GM21825 (cell line): Measurements from ENCODE around the gene ARL3.
"Not testable (repeated sequence)": the region's sequence is repeated elsewhere in the genome, so short reads cannot be mapped to it uniquely, and the experiment has no call there.

Source experiments
- ATAC-seq: cut with Tn5 transposase; IDR thresholded peaks from one replicate; pipeline ENCODE4 v1.9.1; 2021; ENCODE audit warnings: mild to moderate bottlenecking, moderate library complexity; ENCODE audit not compliant: unreplicated experiment

Gene ARL3, protein sequence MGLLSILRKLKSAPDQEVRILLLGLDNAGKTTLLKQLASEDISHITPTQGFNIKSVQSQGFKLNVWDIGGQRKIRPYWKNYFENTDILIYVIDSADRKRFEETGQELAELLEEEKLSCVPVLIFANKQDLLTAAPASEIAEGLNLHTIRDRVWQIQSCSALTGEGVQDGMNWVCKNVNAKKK

DNA sequence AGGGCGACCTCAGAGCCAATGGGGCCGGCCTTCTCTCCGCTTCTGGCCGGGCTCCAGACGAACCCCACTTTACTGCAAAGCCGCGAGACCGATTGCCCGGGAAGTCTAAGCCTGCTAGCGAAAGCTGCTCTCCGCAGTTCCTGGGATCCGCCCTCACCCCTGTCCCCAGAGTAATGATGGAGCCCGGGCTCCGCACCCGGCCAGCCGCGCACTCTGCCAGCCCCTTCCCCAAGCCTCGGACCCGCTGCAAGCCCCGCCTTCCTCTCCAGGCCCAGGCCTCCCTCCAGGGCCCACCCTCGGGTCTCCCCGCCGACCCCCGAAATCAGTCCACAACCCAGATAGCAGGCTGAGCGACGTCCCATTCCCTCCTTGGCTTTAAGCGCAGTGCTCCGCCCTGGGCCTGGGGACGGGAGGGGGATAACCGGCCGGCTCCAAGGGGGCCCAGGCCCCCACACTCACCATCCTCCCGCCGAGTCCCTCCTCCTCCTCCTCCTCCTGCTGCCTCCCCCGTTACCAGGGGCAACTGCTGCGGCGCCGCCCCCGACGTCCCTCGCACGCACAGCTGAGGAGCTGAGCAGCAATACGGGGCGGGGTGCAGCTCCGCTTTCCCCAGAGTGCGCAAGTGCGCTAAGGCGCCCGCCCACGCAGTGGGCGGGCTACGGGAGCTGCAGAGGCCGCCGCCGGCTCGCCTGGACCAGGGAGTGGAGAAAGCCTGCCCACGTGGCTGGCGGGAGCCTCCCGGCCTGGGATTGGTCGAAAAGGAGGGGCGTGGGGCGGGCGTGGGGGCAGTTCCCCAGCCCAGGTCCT lies at the start of gene ARL3:
Gene ARL3, minus strand, starts transcription at position 584 of the 807 bp plus-strand sequence. Its CDS starts 122 bp downstream, at position 462.
- peak; percentile 73 for ATAC-seq

DNA sequence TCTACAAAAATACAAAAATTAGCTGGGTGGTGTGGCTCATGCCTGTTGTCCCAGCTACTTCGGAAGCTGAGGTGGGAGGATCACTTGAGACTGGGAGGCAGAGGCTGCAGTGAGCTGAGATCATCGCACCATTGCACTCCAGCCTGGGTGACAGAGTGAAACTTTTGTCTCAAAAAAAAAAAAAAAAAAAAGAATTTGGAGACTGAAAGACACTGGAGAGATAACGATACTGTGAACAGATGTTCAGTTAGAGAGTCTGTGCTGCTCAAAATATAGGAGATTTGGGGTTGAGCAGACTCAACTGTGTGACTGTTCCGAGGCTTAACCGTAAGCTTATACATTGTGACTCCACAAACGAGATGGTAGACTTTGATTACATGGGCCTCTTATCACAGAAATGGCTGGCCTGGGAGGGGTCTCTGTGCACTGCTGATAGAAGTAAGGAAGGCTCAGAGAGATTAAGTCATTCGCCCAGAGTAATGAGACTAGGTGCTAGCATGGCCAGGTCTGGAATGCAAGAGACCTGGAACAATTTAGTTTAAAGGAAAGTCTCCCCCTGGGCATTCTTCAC lies 48.9 kb upstream of the ARL3 start:
- no peak for ATAC-seq

DNA sequence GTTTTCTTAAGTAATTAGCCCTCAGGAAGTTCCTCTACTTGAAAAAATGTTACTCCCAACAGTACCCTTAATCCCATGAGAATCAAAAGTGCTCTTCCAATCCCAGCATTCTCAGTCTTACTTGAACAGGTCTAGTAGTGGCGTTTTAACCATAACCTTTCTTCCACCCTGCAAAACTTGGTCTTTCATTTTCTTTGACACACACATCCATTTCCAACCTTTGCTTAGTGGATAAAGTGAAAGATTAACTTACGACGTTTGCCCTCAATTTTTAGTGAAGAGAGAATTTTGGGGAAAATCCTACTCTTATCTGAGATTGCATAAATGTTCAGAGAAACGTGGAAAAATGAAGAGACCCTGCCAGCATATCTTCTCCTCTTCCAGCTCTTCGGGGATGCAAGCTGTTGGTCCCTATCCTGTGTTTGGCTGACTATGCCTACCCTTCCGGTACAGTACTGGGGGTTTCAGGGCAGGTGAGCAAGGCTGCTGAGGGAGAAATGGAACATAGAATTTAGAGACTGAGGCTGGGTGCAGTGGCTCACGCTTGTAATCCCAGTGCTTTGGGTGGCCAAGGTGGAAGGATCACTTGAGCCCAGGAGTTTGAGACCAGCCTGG lies 48.3 kb upstream of the ARL3 start:
- ATAC-seq = no peak

DNA sequence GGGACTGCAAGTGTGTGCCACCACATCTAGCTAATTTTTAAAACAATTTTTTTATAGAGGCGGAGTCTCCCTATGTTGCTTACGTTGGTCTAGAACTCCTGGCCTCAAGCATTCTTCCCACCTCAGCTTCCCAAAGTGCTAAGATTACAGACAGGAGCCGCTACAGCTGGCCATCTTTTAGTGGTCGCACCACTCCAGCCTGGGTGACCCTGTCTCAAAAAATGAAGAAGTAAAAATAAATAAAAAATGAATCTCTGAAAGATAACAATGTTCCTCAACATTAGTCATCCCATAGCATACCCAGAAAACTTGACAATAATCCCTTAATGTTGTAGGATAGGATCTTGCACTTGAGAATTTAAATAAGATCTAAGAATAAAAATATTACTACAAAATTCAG lies 47.8 kb upstream of the ARL3 start:
- no peak for ATAC-seq

DNA sequence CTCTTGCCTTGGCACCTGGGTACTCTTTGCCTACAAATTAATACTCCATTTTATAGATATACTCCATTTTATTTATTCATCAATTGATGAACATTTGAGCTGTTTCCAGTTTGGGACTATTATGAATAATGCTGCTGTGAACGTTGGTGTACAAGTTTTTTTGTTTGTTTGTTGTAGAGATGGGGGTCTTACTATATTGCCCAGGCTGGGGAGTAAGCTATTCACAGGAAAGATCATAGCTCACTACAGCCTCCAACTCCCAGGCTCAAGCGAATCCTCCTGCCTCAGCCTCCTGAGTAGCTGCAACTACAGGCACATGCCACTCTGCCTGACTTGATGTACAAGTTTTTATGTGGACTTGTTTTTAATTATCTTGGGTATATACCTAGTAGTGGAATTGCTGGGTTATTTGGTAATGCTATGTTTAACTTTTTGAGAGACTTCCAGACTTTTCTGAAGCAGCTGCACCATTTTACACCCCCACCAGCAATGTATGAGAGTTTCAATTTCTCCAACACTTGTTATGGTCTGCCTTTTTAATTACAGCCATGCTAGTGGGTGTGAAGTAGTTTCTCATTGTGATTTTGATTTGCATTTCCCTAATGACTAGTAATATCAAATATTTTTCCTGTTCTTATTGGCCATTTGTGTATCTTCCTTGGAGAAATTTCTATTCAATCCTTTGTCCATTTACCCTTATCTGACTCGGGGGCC lies 45.5 kb upstream of the ARL3 start:
- no peak for ATAC-seq

DNA sequence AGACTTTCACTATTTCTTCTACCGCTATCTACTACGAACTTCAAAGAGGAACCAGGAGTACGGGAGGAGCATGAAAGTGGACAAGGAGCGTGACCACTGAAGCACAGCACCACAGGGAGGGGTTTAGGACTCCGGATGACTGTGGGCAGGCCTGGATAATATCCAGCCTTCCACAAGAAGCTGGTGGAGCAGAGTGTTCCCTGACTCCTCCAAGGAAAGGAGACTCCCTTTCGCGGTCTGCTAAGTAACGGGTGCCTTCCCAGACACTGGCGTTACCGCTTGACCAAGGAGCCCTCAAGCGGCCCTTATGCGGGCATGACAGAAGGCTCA lies 44.7 kb upstream of the ARL3 start:
- ATAC-seq = not testable (repeated sequence)

DNA sequence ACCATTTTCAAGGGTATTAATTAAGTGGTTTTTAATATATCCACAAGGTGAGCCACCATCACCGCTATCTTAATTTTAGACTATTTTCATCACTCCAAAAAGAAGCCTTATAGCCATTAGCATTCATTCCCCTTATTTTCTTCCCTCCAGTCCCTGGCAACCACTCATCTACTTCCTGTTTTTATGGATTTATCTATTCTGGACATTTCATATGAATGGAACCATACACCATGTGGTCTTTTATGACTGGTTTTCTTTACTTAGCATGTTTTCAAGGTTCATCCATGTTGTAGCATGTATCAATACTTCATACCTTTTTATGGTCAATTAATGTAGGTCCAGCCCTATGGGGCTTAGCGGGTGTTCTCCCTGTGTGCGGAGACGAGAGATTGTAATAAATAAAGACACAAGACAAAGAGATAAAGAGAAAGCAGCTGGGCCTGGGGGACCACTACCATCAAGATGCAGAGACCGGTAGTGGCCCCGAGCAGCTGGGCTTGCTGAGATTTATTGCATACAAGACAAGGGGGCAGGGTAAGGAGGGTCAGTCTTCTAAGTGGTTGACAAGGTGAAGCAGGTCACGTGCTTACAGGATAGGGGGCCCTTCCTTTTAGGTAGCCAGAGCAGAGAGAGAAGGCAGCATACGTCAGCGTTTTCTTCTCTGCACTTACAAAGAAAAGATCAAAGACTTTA lies 44.2 kb upstream of the ARL3 start:
- ATAC-seq = no peak

DNA sequence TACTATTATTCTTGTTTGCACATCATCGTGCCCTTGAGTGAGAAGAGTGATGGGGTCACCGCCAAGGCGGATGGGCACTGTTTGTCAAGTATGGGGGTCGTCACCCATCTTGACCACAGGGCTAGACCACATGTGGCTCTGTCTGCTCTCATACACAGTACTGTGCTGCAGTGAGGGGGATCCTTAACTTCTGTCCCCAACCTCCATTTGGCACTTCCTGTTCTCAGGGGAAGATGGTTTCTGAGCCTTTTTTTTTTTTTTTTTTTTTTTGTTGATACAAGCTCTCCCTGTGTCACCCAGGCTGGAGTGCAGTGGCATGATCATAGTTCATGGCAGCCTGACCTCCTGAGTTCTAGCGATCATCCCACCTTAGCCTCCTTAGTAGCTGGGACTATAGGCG lies 43.1 kb upstream of the ARL3 start:
- ATAC-seq = no peak

DNA sequence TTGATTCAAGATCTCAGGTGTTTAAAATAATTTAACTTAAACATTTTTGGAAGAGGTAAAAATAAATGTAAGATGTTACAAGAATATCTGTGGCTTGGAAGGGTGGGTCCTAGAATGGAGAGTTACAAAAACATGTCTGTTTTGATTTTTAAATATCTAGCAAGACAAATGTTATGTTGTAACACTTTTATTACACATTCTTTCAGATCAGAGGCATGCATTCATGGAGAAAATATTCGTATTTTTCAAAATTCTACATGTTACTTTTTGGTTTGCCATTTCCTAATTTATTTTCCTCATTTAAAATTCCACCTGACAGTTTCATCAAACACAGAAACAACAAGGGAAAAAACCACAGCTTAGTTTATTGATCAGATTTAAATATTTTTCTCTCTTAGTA lies 39.5 kb upstream of the ARL3 start:
- ATAC-seq = no peak

DNA sequence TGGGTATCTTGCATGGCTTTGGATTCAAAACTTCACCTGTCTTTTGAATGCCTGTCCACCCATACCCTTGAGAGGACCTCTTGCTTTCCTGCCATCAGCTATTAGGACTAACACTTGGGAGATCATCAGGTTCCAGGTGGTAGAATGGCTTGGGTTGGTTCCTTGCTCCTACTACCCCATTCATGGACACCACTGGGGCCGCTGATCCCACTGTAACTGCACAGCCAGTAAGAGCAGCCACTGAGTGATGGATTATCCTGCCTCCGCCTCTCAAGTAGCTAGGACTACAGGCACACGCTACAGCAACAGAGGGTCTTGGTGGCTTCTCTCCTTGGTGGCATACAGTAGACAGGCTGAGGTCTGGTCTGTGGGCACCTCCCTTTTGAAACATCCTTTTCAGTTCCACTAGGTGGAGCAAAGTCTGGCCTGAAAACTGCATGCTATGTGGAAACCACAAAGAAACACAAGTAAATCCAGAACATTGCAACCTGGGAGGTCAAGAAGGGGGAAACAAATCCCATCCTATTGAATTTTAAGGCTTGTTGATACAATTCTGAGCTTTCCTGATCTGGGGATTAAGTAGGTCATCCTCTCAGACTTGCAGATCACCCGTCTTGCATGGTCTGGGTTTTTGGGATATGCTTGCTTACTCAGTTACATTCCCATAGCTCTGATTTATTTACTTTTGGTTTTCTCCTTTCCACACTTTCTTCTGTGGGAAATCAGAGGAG lies 38.9 kb upstream of the ARL3 start:
- no peak for ATAC-seq

DNA sequence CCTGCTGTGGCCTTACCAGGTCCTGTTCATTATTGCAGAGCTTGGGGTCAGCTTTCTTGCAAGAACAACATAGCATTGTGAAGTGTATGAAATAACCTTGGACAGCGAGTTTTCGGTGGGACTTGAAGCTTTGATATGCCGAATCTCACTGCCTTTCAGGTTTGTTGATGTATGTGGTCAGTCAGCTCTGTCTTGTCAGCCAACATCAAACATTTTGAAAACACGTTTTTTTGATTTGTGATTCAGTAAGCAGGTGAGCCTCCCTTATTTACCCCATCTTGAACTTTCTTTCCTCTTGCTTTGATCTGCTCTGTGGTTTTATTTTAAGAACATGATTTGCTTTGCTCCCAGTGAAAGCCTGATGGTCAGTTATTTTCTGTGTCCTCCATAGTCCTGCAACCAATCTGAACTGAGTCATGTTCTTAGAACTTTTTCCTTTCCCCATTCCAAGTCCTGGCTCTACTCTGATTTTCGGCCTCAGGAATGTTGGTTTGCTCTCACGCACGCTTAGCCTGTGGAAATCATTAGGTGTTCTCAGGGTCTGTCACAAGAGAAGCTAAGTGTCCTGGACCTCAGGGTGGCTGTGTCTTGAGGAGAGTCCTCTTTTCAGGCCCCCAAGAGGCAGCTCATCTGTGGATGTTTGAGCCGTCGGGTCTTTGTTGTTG lies 38.2 kb upstream of the ARL3 start:
- ATAC-seq = no peak

DNA sequence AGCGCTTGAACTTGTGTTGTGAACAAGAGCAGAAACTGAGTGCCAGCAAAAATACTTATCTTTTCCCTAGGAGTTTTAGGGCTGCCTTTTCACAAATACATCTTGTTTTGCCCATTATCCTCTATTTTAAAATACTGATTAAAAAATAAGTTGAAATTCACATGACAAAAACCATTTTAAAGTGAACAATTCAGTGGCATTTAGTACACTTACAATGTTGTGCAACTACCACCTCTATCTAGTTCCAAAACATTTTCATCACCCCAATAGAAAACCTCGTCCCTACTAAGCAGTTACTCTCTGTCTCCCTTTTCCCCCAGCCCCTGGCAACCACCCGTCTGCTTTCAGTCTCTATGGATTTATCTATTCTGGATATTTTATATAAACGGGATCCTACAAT lies 31.0 kb upstream of the ARL3 start:
- ATAC-seq = no peak

DNA sequence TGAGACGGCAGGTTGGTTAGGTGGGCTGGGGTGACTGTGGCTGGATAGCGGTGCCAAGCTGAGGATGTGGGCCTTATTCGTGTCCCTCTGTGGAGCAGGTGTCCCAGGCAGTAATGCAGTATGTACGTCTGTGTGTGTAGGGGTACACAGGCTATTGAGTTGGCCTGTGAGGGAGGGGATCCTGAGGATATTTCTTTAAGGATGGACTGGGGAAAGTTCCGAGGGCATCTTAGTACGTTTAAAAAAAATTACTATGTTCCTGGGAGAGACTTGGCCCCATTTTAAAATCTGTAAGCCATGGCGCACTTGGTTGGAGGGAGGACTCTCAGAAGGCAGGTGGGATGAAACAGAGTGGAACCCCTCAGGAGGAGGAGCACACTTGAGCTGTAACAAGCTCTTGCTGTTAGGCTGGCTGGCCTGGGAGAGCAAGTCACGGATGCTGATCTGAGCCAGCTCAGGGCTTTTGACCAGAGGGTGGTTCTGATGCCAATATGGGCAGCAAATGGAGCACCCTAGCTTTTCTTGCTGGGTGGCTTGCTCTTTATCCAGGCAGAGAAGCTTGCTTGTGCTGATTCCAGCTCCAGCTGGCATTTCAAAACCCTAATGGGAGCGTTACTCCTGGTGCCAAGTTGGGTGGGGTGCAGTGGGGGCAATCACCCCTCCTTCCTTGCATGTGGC lies 30.3 kb upstream of the ARL3 start:
- peak; percentile 7 for ATAC-seq

DNA sequence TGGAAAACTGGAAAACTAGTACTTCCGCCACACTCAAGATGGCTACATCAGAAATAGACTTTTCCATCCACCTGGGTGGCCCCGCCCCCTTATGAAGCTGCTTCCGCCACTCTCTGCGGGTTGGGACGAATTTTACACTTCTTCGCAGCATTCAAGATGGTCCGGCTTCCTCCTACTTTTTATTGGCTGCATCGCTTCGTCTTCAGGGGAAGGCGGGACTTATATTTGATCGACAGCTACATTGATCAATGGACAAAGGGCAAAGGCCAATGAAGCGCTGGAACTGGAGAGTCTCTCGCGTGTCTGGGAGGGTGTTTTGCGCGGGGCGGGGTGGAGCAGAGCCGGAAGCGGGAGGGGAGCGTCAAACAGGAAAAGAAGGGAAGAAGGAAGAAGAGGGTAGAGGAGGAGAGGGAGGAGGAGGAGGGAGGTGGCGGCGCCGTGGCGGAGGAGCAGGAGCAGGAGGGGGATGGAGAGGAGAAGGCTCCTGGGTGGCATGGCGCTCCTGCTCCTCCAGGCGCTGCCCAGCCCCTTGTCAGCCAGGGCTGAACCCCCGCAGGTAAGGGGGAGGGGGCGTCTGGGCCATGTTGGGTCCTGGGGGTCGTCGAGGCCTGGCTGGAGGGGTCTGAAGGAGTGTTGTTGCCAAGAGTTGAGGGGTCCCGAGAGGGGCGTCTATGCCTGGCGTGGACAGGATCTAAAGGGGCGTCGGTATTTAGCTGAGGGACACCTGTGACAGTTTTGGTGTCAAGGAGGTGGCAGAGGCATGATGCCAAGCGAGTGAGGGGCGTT lies 29.6 kb upstream of the ARL3 start, which contains the start of gene WBP1L:
Gene WBP1L, plus strand, starts transcription at position 361 of the 786 bp plus-strand sequence. Its CDS starts 106 bp downstream, at position 467.
- peak; percentile 95 for ATAC-seq

DNA sequence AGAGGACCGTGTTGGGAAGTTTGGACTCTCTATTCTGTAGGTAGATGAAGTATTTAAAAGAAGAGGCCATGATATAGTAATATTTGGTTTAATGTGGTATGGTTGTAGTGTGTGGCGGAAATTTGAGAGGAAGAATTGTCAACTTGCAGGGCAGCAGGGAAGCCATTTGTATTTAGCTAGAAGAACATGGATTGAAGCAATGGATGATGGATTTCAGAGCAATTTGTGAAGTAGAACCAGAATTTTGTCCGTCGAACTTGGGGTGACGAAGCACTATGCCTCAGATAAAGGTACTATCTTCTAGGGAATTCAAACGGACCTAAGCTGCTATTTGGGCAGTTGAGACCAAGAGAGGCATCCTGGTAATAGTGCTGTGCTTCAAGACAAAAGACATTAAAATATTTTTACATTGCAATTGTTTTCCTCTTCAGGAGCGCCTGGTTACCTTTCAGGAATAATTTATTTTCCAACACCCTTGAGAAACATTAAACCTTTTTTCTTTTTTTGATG lies 28.9 kb upstream of the ARL3 start:
- no peak for ATAC-seq

DNA sequence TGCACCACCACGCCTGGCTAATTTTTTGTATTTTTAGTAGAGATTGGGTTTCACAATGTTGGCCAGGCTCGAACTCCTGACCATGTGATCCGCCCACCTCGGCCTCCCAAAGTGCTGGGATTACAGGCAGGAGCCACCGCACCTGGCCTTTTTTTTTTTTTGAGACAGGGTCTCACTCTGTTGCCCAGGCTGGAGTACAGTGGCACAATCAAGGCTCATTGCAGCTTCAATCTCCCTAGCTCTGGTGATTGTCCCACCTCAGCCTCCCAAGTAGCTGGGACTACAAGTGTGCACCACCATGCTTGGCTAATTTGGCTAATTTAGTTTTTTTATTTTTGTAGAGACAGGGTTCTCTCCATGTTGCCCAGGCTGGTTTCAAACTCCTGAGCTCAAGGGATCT lies 28.1 kb upstream of the ARL3 start:
- not testable (repeated sequence) for ATAC-seq

DNA sequence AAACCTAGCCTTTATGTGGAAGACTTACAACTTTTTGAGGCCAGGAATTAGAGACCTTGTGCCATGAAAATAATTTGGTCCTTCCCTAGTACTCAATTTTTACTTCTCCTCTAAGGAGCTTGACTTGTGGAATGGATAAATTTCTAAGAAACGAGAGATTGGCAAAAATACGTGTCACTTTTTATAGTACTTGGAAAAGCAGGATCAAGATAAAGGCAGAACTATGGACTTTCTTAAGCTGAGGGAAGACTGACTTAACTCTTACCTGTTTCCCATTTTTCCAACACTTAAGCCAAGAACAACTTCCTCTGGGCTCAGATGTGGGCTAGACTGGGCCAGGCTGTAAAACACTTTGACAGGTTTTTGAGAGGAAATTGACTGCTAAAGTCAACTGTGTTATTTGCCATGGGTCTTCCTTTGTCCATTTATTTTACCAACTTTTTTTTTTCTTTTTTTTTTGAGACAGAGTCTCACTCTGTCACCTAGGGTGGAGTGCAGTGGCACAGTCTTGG lies 27.6 kb upstream of the ARL3 start:
- no peak for ATAC-seq

DNA sequence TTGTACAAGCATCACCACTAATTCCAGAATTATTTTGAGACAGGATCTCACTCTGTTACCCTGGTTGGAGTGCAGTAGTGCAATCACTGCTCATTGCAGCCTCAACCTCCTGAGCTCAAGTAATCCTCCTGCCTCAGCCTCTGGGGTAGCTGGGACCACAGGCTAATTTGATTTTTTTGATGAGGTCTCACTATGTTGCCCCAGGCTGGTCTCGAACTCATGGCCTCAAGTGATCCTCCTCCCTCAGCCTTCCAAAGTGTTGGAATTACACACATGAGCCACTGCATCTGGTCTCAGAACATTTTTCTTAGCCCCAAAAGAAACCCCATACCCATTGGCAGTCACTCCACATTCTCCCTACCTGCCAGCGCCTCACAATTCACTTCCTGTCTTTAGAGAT lies 26.0 kb upstream of the ARL3 start:
- ATAC-seq = no peak
